Activated CD4-positive, alpha-beta T cell treated with anti-CD3 and anti-CD28 coated beads, Interleukin-2, amount 50 U/mL, for 1 hour (primary cell): ENCODE results near the gene FIS1.

Source experiments
- DNase-seq: peaks from one replicate; pipeline ENCODE4 v3.0.0-alpha.2; 2020

Gene FIS1

GRCh38 chr7:101232141-101232850 is 12.6 kb downstream of the FIS1 start:
- DNase-seq = no peak

GRCh38 chr7:101231644-101232043 is 13.2 kb downstream of the FIS1 start:
- no peak for DNase-seq

GRCh38 chr7:101226721-101227120 is 18.2 kb downstream of the FIS1 start:
- DNase-seq = no peak

- no peak for DNase-seq
Observed at GRCh38 chr7:101225650-101226049, 19.2 kb downstream of the FIS1 start.

- no peak for DNase-seq
Observed at GRCh38 chr7:101223528-101223927, 21.4 kb downstream of the FIS1 start.

GRCh38 chr7:101222275-101222830 is 22.5 kb downstream of the FIS1 start:
- DNase-seq = no peak

- DNase-seq = no peak
Observed at GRCh38 chr7:101220295-101220694, 24.6 kb downstream of the FIS1 start.

- DNase-seq = no peak
Observed at GRCh38 chr7:101218236-101219125, 26.4 kb downstream of the FIS1 start.

GRCh38 chr7:101217388-101218235 is 27.3 kb downstream of the FIS1 start, which contains the start of the genes PLOD3 and ZNHIT1:
PLOD3 (minus strand) TSS chr7:101217581; CDS start chr7:101217274, 307 bp downstream.
ZNHIT1 (plus strand) TSS chr7:101218165; CDS start chr7:101218196, 31 bp downstream.
- peak; percentile 96 for DNase-seq

GRCh38 chr7:101216860-101217387 is 28.0 kb downstream of the FIS1 start:
- no peak for DNase-seq

GRCh38 chr7:101216001-101216859 is 28.7 kb downstream of the FIS1 start:
- DNase-seq = no peak

GRCh38 chr7:101212014-101212413 is 32.9 kb downstream of the FIS1 start:
- no peak for DNase-seq

- DNase-seq = no peak
Observed at GRCh38 chr7:101211501-101211900, 33.4 kb downstream of the FIS1 start.

- no peak for DNase-seq
Observed at GRCh38 chr7:101210143-101210542, 34.7 kb downstream of the FIS1 start.

- no peak for DNase-seq
Observed at GRCh38 chr7:101208794-101209193, 36.1 kb downstream of the FIS1 start.

- no peak for DNase-seq
Observed at GRCh38 chr7:101207459-101207858, 37.4 kb downstream of the FIS1 start.

GRCh38 chr7:101206665-101207042 is 38.2 kb downstream of the FIS1 start:
- DNase-seq = no peak

- DNase-seq = no peak
Observed at GRCh38 chr7:101205901-101206664, 38.8 kb downstream of the FIS1 start.

GRCh38 chr7:101203740-101204738 is 40.8 kb downstream of the FIS1 start:
- peak; percentile 23 for DNase-seq
